ENCODE data around the gene YJEFN3.

DNA sequence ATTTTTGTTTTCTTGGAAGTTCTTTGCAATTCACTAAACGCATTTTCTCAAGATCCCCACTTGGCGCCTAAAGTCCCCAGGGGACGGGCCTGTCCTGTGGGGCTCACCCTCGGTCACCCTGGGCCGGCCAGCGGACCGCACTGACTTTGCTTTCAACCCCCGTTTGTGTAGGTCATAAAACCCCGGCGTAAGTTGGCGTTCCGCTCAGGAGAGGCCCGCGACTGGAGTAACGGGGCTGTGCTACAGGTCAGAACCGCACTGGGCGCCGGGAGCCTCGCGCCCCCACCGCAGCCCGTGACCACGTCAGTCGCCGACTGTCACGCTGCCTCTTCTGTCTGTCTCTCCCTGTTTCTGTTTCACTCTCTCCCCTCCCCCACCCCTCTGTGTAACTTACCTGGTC, 26.9 kb upstream of the YJEFN3 start:
- TF ChIP-seq ELF4 (IDR thresholded peaks at IDR 0.05) = no peak
- TF ChIP-seq FOXA1 (IDR thresholded peaks at IDR 0.05) = no peak
- no peak for TF ChIP-seq FOXK2 (IDR thresholded peaks at IDR 0.05)
- TF ChIP-seq SP1 (IDR thresholded peaks at IDR 0.05) = no peak
- TF ChIP-seq BHLHE40 (IDR thresholded peaks at IDR 0.05; ENCODE audit: borderline replicate concordance) = no peak

All from HEK293T (cell line).